Fibroblast of skin of right biceps (primary cell): ENCODE measurements around the gene CSRNP3.
A peak's percentile ranks its signal among the peaks of the same experiment; 100 is the strongest.

Experiments
- DNase-seq: peaks from one replicate; pipeline ENCODE4 v3.0.0-alpha.2; 2013

Gene CSRNP3

GRCh38 chr2:165693838-165694237 is 224.3 kb downstream of the CSRNP3 start:
- no peak for DNase-seq

GRCh38 chr2:165697748-165698443 is 228.4 kb downstream of the CSRNP3 start:
- DNase-seq, result no peak

GRCh38 chr2:165698444-165698884 is 229.0 kb downstream of the CSRNP3 start:
- DNase-seq, result peak; percentile 40

GRCh38 chr2:165699946-165700345 is 230.4 kb downstream of the CSRNP3 start:
- no peak for DNase-seq

- no peak for DNase-seq
Observed at GRCh38 chr2:165700531-165700930, 231.0 kb downstream of the CSRNP3 start.

GRCh38 chr2:165701147-165701546 is 231.6 kb downstream of the CSRNP3 start:
- DNase-seq, result no peak

- DNase-seq, result no peak
Observed at GRCh38 chr2:165706960-165707487, 237.5 kb downstream of the CSRNP3 start.

- no peak for DNase-seq
Observed at GRCh38 chr2:165716091-165716490, 246.6 kb downstream of the CSRNP3 start.

- DNase-seq, result no peak
Observed at GRCh38 chr2:165718610-165719210, 249.2 kb downstream of the CSRNP3 start.

GRCh38 chr2:165720511-165720910 is 251.0 kb downstream of the CSRNP3 start:
- peak; percentile 91 for DNase-seq

- DNase-seq, result peak; percentile 78
Observed at GRCh38 chr2:165725421-165725820, 255.9 kb downstream of the CSRNP3 start.
